HG03097 (cell line): ENCODE results near the gene GPR141.

Experiments
- ATAC-seq: cut with Tn5 transposase; IDR thresholded peaks from one replicate; pipeline ENCODE4 v1.9.1; 2021; ENCODE audit not compliant: unreplicated experiment, low FRiP score

The GPR141 gene, protein sequence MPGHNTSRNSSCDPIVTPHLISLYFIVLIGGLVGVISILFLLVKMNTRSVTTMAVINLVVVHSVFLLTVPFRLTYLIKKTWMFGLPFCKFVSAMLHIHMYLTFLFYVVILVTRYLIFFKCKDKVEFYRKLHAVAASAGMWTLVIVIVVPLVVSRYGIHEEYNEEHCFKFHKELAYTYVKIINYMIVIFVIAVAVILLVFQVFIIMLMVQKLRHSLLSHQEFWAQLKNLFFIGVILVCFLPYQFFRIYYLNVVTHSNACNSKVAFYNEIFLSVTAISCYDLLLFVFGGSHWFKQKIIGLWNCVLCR

DNA sequence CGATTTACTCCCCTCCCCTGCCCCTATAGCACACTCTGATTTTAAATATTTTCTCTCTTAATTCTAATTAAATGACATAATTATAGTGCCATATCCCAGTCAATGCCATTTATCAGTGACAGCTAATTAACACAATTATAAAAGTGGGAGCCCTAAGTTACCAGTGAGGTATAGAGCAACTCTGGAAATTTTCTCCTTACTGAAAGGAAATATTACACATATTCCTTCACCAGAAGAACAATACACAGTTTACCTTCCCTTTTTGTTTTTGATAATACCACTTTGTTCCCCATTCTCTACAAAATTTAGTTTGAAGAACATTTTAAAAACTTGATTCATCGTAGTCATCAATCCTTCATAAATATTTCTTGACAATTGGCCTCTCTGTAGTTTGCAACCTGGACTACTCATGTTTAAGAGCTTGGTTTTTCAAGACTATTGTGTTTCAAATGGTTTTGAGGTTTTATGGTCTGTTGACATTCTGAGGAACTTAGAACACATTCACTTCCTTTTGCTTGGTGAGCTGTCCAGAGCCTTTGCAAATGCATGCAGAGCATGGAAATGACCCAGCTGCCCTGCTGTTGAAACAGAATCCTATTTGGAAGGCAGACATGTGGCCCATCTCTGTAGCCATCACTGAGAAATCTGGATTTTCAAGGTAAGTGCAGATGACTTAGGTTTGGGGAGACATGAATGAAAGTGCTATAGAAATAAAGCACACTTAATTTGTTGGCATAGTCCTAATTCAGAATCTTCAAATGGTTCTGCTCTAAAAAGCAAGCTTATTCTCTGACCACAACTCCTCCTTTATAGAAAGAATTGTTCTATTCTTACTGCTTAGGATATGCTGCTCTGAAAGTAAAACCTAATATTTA, at the start of gene GPR141:
Gene GPR141 (plus strand): TSS at position 521 of the 875 bp plus-strand sequence. CDS start 56,628 bp downstream, outside the sequence.
- peak; percentile 91 for ATAC-seq

GRCh38 chr7:37635346-37635745, 48.2 kb upstream of the GPR141 start:
- ATAC-seq = no peak

GRCh38 chr7:37642028-37642540, 41.5 kb upstream of the GPR141 start:
- no peak for ATAC-seq

- ATAC-seq = no peak
These were observed 39.7 kb upstream of the GPR141 start for GRCh38 chr7:37643876-37644275.

GRCh38 chr7:37645282-37646050, 38.1 kb upstream of the GPR141 start:
- no peak for ATAC-seq

DNA sequence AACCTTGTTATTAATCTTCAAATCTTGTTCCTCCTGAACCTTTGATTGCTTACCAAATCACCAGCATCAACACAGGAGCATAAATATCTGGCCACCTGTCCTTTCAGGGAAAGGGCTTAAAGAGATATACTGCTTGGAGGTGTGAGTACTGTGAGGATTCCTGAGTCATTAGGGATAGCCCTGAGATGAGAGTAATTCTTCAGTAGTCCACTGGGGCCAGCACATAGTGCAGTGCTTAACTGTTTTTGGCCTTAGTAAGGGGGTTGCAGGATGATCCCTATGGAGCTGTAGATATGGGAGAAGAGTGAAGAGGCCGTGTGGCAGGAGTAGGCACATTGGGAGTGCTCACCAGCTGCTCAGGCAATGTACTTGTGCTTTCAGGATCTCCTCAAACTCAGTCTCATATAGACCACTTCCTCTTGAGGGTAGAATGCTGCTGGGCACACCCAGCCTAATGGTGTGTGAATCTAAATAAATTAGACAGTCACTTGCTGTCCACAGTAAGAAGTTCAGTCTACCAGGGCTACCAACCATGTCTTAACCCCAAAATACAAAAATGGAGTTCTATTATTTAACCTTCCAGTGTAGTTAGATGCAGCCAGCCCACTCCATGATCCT, 26.5 kb upstream of the GPR141 start:
- ATAC-seq = peak; percentile 91

- ATAC-seq = no peak
These were observed 25.8 kb upstream of the GPR141 start for GRCh38 chr7:37657816-37658215.

GRCh38 chr7:37659971-37660565, 23.5 kb upstream of the GPR141 start:
- no peak for ATAC-seq

- ATAC-seq = no peak
These were observed 23.0 kb upstream of the GPR141 start for GRCh38 chr7:37660614-37661013.

- no peak for ATAC-seq
These were observed 19.9 kb upstream of the GPR141 start for GRCh38 chr7:37663693-37664092.

DNA sequence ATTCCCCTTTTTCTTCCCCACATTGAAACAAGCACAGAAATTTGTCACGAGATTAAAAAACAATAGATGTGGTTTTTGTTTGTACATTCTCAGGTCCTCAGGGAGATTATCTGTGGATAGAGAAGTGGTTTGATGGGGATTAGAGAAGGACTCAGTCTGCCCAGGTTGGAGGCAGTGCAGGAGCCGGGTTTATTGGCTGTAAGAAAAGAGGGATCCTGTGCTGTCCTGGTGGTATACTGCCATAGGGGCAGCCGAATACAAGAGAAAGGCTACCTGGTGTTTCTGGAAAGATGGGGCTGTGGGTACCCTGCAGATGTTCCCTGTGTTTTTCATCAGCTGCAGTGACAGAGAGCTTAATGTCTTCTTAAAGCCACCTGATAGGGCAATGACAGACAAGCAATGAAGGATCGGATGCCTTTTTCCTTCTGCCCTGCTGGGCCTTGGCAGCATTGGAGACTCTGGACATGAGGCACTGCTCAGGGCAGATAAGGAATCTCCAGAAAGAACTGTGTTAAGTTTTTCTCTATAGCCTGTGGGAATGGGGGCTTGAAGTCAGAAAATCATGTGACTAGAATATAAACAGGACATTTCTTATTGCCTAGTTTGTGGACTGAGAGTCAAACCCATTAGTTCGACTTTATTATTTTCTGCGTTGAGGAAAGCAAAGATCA, 18.1 kb upstream of the GPR141 start:
- ATAC-seq = no peak

- no peak for ATAC-seq
These were observed 17.4 kb upstream of the GPR141 start for GRCh38 chr7:37666026-37666799.

GRCh38 chr7:37669818-37670217, 13.7 kb upstream of the GPR141 start:
- ATAC-seq = no peak

GRCh38 chr7:37670436-37670835, 13.1 kb upstream of the GPR141 start:
- no peak for ATAC-seq

- no peak for ATAC-seq
These were observed 11.7 kb upstream of the GPR141 start for GRCh38 chr7:37671876-37672275.

- ATAC-seq = no peak
These were observed 10.6 kb upstream of the GPR141 start for GRCh38 chr7:37672926-37673325.

DNA sequence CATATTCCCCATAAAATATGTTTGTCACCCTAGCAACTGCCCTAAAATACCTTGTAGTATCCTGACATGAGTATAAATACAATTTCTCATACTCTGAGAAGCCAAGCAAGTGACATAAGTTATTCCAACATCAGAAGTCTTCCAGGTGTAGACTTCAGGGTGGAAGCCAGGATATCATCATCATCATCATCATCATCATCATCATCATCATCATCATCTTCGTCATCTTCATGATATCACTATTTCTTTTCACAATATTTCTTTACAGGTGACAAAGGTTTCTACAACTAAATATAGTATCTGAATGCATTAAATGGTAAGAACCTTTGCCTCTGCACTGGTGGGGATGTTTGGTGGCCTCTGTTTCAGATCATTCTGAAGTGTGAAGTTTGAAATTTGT, 10.0 kb upstream of the GPR141 start:
- no peak for ATAC-seq

- no peak for ATAC-seq
These were observed 9.0 kb upstream of the GPR141 start for GRCh38 chr7:37674531-37674930.

- ATAC-seq = no peak
These were observed 7.8 kb upstream of the GPR141 start for GRCh38 chr7:37675749-37676148.
